Measurements from ENCODE around the gene SH3GL1.

Gene SH3GL1

GRCh38 chr19:4313847-4314490, 86.4 kb downstream of the SH3GL1 start:
- no peak for DNase-seq (ENCODE audit: low read depth)

Measured in stimulated activated CD8-positive, alpha-beta memory T cell treated with anti-CD3 and anti-CD28 coated beads, Interleukin-4, amount 100 ng/mL, for 24 hours (primary cell).